NB4 (cell line): Measurements from ENCODE around the gene CLBA1.

Experiments
- MAX ChIP-seq: IDR thresholded peaks from 2 replicates; pipeline ENCODE4 v1.6.1; 2011; ENCODE audit warnings: low read depth, low read length
- MYC ChIP-seq: IDR thresholded peaks from 2 replicates; pipeline ENCODE4 v1.6.1; 2011; ENCODE audit warnings: low read depth, low read length
- POLR2A ChIP-seq: IDR thresholded peaks from 2 replicates; pipeline ENCODE4 v1.6.1; 2011; ENCODE audit warnings: mild to moderate bottlenecking; ENCODE audit not compliant: insufficient read length; ENCODE audit errors: extremely low read depth
- TF ChIP-seq, protein P1 (sequence below): IDR thresholded peaks from one replicate; pipeline ENCODE4 v1.5.1; 2012; ENCODE audit warnings: low read depth, low read length

- TF ChIP-seq, protein P1, sequence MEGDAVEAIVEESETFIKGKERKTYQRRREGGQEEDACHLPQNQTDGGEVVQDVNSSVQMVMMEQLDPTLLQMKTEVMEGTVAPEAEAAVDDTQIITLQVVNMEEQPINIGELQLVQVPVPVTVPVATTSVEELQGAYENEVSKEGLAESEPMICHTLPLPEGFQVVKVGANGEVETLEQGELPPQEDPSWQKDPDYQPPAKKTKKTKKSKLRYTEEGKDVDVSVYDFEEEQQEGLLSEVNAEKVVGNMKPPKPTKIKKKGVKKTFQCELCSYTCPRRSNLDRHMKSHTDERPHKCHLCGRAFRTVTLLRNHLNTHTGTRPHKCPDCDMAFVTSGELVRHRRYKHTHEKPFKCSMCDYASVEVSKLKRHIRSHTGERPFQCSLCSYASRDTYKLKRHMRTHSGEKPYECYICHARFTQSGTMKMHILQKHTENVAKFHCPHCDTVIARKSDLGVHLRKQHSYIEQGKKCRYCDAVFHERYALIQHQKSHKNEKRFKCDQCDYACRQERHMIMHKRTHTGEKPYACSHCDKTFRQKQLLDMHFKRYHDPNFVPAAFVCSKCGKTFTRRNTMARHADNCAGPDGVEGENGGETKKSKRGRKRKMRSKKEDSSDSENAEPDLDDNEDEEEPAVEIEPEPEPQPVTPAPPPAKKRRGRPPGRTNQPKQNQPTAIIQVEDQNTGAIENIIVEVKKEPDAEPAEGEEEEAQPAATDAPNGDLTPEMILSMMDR, result no peak
- TF ChIP-seq POLR2A (no peak), MYC (no peak), MAX (no peak)
Observed at GRCh38 chr14:105014032-105014431, 28.4 kb downstream of the CLBA1 start.
